Fibroblast of skin of left biceps (primary cell): Measurements from ENCODE around the gene CNNM4.

Experiments
- DNase-seq, 2 experiments: peaks; one replicate each; pipeline ENCODE4 v3.0.0-alpha.2; 2013; ENCODE audit warnings: low read depth in 2 of 2

Gene CNNM4

DNA sequence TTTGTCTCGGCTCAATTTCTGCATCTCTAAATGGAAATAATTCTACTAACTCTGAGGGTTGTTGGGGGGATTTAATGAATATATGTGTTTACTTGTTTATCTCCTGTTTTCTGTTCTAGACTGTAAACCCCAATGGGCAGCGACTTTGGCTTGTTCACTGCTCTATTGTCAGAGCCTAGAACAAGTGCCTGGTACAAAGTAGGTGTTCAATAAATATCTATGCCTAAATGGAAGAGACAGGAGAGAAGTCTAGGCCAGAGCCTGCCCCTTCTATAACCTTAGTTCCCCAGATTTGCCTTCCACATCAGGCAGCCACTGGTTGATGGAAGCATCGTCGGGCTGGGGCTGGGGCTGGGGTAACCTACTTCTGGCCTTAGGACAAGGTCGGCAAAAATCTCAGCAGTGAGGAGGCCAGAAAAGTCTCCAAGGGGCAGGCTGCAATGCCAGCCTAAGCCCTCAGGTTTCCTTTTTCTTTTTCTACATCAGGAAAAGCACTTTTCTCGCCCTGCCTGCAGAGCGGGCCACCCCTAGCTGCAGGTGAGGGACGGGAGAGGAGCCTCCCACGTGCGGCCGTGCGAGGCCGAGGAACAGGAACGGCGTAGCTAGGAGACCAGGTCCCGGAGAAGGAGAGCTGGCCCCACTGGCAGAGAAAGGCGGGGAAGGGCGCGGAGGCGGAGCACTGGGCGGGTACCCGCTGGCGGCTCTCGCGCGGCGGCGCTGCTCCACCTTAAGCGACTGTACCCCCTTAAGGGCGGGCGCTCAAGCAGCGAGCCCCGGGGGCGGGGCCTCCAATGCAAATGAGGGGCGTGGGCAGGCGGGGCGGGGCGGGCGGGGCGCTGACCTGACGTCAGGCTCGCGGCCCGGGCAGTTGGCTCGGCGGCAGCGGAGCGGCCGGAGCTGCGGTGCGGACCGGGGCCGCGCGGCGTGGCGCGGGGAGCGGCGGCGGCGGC lies at the start of gene CNNM4:
CNNM4 (plus strand) TSS at position 867 of the 950 bp plus-strand sequence. CDS start 98 bp downstream, outside the sequence.
- peak; percentile 64 to 67 for DNase-seq

DNA sequence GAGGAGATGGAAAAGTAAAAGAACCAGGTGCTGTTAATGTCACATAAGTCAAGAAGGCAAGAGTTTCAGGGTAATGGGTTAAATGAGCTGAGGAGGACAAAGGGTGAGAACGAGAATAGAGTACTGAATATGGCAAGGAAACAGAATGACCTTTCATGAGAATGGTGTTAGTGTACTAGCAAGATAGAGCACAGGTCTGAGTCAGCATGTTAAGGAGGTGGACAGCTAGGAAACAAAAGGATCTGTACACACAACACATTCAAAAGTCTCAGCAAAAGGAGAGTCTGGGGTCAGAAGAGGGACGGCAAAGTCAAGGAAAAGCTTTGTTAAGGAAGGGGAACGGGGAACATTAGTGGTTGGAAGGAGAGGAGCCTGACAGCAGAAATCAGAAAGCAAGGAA lies 49.7 kb upstream of the CNNM4 start:
- DNase-seq = no peak

DNA sequence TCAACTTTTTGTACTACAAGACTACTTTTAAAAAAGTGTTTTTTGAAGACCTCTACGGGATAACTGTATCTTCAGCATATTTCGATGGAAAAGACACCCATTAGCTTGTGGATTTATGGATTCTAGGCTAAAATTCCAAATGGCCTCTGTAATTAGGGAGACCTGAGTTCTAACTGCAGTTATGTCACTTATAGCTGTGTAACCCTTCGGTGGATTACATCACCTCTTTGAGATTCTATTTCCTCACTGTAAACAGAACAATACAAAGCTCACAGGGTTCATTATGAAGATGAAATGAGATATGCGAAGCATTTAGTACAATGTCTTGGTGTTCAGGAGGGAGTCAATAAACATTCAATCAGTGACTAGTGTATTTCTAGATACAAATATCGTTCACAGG lies 45.0 kb upstream of the CNNM4 start:
- no peak for DNase-seq

DNA sequence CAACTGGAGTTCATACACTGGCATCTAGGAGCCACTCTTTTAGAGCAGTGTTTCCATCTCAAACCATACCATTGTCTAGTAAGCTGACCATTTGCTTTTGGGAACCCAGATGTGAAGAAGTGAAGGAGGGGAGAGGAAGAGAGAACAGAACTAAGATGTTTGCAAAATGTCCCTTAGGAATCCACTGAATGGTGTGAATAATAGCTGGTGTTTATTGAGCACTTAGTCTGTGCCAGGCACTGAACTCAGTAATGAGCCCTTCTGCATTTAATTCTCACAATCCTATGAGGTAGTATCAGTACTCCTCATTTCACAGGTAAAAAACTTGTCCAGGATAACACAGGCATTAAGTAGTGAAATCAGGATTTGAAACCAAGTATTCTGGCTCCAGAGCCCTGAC lies 44.3 kb upstream of the CNNM4 start:
- no peak for DNase-seq

DNA sequence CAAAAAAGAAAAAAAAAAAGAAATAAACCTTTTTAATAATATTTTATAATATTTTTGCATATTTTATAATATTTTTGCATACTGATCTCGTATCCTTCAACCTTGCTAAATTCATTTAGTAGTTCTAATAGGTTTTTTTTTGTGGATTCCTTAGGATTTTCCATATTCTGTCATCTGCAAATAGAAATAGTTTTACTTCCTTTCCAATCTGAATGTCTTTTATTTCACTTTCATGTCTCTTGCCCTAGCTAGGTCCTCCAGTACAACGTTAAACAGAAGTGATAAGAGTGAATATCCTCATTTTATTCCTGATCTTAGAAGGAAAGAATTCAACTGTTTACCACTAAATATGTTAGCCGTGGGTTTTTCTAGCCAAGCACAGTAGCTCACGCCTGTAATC lies 34.6 kb upstream of the CNNM4 start:
- DNase-seq = no peak

DNA sequence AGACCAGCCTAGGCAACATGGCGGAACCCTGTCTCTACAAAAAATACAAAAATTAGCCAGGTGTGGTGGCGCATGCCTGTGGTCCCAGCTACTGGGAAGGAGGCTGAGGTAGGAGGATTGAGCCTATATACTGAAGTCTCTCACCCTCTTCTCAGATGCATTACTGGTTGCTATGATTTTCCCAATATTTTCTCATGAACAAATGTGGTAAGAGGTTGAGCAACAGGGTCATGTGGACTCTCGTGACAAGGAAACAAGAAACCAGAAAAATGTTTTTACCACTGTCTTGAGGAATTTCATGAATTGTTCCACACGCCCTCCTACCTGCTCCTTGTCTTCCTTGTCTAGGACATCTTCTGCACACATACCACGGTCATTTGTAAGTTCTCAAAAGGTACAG lies 33.3 kb upstream of the CNNM4 start:
- DNase-seq = no peak

DNA sequence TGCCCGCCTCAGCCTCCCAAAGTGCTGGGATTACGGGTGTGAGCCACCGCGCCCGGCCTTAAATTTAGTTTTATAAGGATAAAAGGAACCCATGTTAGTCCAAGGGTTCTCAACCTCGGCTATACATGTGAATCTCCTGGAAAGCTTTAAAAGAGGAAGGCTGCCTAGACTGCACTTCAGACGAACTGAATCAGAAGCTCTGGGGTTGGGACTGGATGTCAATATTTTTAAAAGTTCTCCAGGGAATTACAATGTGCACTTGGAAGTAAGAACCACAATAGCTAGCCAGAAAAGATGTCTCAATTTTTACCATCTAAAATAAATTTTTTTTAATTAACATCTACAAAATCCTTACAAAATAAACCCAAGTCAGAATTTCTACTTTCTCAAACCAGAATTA lies 31.0 kb upstream of the CNNM4 start:
- no peak for DNase-seq

DNA sequence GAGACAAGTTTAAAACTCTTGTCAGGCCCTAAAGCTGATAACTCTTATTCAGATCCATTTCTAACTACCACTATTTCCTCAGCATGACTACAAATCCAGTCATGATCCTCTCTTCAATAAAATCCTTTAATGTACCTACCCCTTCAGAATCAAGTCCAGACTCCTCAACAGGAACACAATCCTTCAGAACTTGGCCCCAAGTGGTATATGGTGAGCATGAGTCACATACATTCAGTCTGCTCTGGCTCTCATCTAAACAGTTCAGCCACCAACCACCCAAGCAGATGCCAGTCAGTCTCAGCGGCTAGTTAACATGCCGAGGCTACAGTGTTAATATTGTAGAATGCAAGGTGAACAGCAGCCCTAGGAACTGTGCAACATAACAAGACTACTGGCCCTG lies 30.5 kb upstream of the CNNM4 start:
- no peak for DNase-seq

DNA sequence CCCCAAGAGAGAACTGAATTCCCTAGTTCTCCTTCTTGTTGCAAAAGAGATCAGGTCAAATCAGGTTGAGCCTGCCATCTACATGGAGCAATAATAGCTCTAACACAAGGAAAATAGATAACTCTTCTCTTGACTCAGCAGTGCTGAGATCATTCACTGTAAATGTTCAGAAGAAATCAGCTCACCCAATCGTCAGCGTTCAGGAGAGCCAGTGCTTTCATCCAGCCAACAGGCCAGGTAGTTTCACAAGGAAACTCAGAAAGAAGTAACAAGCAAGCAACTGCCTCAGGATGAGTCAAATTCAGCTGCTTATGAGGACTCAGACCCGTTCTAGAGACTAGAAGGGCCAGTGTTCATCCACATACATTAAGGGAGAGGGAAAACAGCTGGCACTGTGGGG lies 26.8 kb upstream of the CNNM4 start:
- no peak for DNase-seq

DNA sequence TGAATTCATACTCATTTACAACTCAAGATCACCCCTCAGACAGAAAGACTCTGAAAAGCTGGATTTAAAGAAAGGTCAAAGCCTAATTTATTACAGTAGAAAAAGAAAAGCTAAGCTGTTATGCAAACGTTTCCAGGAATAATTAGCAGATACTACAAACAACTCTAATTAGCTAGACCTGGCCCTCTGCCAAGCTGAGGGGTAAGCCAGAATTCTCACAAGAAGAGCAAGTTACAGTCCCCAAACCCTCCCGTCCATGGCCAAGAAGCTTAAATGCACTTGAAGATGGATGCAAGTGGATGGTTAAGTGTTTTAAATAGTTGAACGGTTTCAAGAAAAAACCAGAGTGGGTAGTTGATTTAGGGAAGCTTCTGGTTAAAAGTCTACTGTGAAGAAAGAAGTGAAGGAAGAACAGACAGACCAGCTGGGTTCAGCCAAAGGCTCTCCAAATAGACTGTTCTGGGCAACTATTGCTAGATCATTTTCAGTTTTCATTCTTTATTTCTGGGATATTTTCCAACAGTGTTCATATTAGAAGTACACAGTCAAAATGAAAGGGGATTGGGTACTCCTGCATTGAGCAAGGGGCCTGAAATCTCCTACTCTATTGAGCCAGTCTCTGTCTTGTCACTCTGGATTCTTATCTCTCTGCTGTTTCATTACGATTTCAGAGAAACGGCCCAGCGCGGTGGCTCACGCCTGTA lies 25.7 kb upstream of the CNNM4 start:
- DNase-seq = no peak

DNA sequence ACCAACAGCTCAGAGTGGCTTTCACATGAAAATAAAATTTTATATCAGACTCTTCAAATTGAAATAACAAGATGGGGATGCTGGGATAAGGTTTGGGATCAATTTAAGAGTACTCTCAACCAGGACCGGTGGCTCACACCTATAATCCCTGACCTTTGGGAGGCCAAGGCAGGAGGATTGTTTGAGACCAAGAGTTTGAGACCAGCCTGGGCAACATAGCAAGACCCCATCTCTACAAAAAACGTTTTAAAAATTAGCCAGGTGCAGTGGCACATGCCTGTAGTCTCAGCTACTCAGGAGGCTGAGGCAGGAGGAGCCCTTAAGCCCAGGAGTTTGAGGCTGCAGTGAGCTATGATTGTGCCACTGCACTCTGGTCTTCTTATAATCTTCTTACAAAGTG lies 23.5 kb upstream of the CNNM4 start:
- DNase-seq = no peak

DNA sequence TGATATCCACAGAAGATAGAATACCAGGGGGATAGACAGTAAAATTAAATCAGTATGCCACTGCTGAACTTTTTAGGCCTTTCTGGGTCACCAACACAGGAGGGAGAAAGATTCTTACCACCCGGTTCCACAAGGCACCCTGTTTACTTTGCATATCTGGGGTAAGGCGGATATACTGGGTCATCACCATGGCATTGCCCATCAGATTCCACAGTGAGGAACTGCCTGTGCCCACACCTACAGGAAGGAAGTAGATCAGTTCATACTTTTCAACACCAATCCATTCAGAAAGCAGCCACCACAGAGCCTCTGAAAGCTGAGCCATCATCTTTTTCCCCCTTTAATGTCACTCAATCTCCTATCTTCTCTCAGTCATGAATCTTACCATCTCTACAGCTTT lies 22.9 kb upstream of the CNNM4 start:
- DNase-seq = no peak

DNA sequence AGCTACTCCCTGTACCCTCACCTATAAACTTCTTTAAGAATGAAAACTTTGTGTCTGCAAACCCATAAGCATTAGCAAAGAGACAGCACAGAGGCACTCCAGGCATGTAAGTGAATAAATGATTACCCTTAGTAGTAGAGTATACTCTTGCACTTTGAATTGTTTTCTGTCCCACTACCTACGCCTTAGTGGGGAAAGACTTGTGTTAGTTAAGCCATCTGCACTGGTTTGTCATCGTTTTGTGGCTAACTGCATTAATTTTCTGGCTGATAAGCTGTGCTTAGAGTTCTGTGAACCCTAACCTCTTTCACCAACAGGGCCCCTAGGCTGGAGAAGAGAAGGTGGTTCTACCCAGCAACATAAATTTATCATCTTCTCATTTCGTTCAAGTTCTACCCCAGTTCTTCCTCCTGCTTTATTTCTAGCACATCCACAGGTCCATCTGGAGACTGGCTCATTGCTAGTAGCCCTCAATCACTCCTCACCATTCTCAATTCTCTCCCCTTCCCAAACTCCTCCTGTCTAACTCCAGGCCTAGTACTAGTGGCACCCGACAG lies 21.5 kb upstream of the CNNM4 start:
- no peak for DNase-seq

DNA sequence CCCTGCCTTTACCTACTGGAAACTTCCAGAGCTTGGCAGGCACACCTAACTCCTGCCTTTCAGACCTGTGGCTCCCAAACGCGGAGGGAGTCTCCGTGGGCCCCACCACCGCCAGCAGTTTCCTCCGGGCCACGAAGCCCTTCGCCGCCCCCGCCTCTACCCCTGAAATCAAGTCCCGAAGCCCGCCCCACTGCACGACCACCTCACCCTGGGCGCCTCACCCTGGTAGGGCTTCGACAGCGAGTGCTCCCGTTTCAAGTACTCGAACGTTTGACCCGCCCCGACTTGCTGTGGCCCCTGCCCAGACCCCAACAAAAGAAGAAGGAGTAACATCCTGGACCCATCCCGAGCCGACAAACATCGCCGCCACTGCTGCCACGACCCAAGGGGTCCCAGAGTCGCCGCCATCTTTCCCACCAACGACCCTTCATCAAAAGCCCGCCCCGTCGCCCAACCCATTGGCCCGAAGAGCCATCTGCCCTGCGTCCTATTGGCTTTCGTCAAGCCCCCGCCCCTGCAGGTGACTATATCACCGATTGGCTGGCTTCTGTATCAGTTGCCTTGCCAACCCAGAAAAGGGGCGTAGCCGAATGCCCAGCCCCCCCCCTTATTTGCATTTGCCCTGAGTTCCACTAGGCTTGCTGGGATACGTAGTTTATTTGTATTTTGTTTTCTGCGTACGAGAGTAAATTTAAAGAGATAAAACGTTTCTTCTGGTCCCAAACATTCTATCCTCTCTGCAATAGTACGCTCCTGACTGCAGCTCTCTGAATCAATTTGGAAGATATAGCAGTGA lies 20.9 kb upstream of the CNNM4 start, which contains the start of gene LMAN2L:
LMAN2L (minus strand) TSS at position 432 of the 796 bp plus-strand sequence; CDS start at position 408, 24 bp downstream.
- DNase-seq = peak; percentile 90 to 91

DNA sequence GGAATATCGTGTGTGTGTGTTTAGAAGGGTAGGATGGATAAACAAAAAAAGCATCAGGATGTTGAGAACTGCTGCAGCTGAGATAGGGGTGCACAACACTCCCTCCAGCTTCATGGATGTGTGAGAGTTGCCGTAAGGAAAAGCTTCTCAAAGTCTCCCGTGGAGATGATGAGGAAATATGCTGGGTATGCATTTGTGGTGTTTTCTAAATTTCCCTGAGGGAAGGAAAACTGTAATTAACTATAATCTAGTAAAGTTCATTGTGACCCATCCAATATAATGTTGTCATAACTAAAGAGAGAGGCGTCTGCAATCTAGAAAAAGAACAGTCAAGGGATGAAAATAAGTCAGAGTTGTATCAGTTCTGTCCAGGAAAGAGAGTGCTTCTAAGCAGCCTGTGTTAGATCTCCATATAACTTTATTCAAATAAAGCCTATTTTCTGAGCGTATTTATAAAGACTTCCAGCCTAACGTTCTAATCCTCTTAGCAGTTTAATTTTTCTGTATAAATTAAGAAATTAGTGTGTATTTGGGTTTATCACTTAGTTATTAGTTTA lies 13.6 kb upstream of the CNNM4 start:
- no peak for DNase-seq

DNA sequence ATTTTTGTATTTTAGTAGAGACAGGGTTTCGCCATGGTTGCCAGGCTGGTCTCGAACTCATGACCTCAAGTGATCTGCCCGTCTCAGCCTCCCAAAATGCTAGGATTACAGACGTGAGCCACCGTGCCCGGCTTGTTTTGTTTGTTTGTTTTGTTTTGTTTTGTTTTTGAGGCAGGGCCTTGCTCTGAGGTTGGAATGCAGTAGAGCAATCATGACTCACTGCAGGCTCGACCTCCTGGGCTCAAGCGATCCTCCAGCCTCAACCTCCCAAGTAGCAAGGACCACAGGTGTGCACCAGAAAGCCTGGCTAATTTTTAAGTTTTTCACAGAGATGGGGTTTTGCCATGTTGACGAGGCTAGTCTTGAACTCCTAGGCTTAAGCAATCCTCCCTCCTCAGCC lies 8.9 kb upstream of the CNNM4 start:
- no peak for DNase-seq

DNA sequence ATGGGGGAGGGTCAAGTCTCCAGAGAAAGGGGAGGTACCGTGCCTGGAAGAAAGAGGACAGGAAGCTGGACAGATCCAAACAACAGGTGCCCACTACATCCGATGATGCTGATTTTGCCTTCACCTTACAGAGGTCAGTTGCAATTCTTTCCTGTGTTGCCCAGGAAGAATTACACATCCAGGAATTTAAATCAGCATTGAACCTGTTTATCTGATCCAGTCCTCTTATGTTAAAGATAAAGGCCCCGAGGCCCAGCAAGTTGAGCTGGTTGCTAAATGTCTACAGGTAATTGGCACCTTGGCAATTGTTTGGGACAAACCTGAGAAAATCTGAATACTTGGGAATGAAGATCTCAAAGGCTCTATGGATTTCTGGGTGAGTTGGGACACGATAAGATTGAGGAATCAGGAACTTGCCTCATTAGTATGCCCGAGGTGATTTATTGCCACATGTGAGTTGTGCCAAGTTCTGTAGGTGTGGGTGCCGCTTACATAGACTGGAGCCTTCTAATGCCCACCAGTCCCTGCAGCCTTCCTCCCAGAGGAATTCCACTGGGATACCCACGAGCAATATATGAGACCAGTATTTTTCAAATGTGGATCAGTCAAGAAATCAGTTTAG lies 6.9 kb upstream of the CNNM4 start:
- no peak for DNase-seq

DNA sequence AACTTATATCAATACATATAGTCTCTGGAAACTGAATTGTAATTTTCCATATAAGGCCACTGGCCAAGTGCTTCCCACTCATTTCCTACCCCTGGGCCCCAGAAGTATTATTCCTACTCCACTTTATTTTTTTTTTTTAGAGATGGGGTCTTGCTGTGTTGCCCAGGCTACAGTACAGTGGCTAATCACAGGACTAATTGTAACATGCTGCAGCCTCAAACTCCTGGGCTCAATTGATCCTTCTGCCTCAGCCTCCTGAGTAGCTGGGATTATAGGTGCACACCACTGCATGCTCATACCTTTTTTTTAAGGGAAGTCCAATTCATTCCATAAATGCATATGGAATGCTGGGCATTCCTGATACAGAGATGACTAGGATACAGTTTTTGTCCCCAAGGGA lies 6.4 kb upstream of the CNNM4 start:
- no peak for DNase-seq

DNA sequence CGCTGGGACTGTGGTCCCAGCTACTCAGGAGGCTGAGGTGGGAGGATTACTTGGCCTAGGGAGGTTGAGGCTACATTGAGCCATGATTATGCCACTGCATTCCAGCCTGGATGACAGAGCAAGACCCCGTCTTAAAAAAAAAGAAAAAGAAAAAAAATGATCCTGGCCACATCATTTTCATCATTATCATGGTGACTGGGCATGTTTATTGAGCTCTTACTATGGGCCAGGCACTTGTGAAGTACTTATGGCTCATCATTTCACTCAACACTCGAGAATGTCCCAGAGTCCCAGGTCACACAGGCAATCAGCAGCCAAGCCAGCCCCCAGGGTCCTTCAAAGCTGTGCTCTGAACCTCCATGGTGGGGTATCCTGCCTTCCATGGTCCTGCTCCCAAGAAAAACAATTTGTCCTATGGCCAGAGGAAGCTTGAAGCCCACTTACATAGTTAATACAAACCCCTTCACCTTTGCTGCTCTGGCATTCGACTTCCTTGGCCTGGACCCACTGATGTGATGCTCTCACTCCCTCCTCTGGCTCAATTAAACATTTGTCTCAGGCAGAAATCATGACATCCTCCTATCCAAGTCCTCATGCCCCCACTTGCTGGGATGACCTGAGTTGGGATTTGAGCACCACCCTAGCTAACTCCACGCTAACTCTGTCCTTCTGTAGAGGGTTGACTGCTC lies 3.8 kb upstream of the CNNM4 start:
- DNase-seq = no peak

DNA sequence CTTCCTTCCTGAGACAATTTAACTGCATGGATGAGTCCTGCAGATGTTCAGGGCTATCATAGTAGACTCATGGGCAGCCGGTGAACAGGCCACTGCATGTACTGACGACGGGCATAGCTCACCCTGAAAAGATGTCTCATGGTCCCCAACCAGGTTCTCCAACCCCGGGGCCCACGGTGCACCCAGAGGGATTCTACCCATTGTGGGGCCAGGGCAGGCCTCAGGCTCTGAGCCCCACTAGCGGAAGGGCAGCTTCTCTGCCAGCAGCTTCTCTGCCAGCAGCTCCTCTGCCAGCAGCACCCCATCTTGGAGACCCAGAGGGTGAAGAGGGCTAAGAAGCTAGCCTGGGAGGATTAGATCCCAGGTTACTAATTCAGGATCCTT lies 3.2 kb upstream of the CNNM4 start:
- no peak for DNase-seq

DNA sequence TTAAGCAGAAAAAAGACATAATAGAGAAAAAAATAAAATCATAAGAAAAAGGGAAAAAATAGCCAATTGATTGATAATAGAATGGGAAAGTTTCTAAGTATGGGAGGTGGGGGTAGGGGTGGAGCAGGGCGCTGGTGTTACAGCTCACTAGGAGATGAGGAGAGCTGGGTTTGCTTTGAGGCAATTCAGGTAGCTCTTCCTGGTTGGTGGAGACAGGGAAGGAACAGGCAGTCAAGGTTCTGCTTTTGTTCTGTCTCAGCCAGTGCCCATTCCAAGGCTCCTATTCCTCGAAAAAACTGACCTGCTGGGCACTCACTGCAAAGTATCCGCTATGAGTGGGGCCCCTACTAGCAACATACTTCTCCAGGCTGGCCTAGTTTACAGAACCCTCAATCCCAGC lies 1.7 kb upstream of the CNNM4 start:
- DNase-seq = no peak
